ENCODE measurements around the gene SPDYC.

SPDYC gene, protein sequence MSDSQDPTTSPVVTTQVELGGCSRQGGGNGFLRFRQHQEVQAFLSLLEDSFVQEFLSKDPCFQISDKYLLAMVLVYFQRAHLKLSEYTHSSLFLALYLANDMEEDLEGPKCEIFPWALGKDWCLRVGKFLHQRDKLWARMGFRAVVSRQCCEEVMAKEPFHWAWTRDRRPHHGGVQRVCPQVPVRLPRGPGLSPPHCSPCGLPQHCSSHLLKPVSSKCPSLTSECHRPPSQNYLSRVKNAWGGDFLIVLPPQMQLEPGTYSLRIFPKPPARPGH

DNA sequence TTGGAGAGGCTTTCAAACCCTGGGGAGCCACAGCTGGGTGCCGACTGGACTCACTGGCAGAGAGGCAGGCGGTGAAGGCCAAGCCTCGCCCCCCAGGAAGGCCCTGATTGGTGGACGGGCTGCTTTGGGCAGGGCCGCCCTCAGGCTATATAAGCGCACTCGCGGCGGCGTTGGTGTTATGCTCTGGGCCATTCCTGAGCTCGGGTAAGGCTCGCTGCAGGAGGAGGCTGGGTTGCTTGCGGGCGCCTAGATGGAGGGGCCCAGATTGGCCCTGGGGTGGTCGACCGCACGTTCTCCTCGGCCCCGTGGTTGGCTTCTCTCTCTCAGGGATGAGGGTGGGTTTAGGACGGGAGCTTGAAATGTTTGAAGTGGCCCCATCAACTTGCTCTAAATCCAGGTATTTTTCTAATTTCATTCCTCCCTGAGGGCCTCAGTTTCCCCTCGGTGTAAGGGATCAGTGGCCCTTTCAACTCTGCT, at the start of gene SPDYC:
SPDYC (plus strand) TSS at position 176 of the 477 bp plus-strand sequence. CDS start 1,125 bp downstream, outside the sequence.
- DNase-seq (ENCODE audit: insufficient read length, low spot score) (no peak), FAIRE-seq (no peak)

DNA sequence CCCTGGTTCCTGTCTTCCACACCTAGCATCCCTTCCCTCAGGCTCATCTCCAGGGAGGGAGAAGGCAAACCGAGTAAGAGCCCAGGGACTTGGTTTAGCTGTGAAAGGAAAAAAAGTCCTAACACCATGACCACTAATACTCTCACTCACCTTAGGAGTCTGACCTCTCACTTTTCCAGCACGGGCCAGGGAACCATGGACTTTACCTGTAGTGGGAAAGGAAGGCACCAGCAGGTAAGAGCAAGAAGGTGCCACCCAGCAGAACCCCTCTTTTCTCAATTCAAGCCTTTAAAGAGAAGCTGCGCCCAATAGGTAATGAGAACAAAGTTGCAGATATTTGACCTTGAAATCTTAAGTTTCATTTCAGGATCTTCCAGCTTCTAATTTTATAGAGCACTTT, 49.2 kb upstream of the SPDYC start:
- peak; percentile 31 for FAIRE-seq
- DNase-seq (ENCODE audit: insufficient read length, low spot score) = no peak

DNA sequence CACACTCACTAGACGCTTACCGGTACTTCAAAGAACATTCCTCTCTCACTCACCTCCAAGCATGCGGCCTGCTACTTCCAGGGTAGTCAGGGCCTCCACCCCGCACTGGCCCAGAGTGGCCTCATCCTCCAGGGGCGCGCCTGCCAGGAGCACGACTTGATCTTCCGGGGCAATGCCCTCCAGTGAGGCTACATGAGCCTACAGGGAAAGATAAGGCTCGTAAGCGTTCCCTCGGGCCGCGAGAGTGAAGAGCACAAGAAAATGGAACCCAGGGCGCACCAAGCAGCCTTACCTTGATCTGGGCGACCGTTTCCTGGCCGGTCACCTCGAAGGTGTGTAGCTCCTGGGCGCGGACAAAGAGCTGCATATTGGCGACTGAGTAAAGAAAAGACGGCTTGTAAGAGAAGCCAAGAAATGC, 48.6 kb upstream of the SPDYC start:
- DNase-seq (ENCODE audit: insufficient read length, low spot score) (no peak), FAIRE-seq (peak; percentile 69)

GRCh38 chr11:65121865-65122696, 48.0 kb upstream of the SPDYC start, which contains the start of the genes FAU and MRPL49:
TSS of gene FAU (minus strand) at chr11:65122134. CDS start at chr11:65121813, 321 bp downstream.
TSS of gene MRPL49 (plus strand) at chr11:65122321. CDS start at chr11:65122347, 26 bp downstream.
- DNase-seq (ENCODE audit: insufficient read length, low spot score) (peak; percentile 89), FAIRE-seq (peak; percentile 96)

- DNase-seq (ENCODE audit: insufficient read length, low spot score) = no peak
- FAIRE-seq = no peak
Measured at GRCh38 chr11:65124480-65125196, 45.4 kb upstream of the SPDYC start.

GRCh38 chr11:65125197-65126056, 44.6 kb upstream of the SPDYC start:
- no peak for DNase-seq (ENCODE audit: insufficient read length, low spot score)
- FAIRE-seq = no peak

GRCh38 chr11:65126624-65127274, 43.3 kb upstream of the SPDYC start:
- FAIRE-seq (no peak), DNase-seq (ENCODE audit: insufficient read length, low spot score) (no peak)

DNA sequence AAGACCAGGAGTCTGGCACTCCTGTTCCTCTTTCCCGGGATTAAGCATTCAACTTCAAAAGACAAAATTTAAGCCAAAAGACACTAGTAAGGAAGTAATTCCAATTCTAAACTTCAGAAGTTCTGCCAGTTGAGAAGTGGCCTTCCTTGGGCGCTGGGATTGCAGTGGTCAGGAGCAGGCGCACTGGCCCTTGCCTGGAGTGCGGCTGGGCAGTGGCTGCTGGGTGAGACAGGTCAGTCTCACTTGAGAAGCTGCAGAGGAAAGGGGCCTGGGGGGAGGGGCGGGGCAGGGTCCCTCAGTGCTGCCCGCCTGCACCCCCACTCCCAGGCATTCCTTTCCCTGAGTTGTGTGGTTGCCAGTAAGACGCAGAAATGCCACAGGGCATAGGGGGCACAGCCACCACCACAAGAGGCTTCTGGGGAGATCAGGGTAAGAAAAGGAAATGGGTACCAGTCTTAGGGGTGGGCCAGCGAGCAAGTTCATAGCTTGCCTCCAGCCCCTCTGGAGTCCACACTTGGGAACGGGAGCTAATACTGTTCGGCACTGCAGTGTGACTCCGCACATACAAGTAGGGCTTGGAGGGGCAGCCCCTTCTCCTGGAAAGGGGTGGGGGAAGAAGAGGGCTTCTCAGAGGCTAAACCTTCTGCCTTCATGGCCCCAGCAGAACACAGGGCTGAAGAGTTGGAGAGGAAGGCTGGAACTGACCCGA, 42.4 kb upstream of the SPDYC start:
- DNase-seq (ENCODE audit: insufficient read length, low spot score) (no peak), FAIRE-seq (no peak)

DNA sequence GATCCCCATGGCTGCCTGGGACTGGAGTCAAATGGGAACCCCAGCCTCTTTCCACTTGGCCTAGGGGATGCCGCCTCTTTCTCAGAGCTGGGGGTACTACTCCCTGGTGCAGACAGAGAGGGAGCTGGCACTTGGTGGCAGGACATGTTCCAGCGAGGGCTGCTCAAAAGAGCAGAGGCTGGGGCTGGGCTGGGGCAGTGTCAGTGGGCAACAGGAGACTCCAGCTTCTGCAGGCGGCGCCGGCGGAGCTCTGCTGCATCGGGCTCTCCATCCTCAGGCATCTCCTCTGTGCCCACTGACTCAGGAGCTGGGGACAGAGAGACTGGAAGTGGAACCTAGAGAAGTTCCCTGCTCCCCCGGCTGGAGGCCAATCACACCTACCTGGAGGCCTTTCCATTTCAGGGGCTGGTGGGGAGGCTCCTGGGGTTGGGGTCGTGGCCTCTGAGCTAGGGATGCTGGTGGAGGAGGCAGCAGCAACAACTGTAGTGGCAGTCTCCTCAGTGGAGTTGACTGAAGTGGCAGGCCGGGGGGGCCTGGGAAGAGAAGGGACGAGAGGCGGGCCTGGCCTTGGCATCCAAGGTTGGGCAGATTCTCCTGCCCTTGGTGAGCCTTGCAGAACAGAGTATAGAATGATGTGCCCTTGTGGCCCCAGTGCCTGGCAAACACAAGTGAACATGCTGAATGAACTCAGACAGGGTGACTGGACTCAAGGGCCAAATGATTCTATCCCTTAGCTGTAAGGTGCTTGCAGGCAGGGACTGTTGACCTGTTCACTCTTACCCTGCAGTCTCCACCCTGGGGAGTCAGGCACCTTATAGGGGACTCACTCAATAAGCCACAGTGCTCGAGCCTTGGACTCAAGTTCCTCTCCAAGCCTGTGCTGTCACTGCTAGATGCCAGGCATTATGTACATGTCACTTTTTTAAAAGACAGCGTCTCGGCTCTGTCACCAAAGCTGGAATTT, 41.6 kb upstream of the SPDYC start:
- FAIRE-seq (no peak), DNase-seq (ENCODE audit: insufficient read length, low spot score) (no peak)

GRCh38 chr11:65129649-65130441, 40.2 kb upstream of the SPDYC start:
- no peak for FAIRE-seq

DNA sequence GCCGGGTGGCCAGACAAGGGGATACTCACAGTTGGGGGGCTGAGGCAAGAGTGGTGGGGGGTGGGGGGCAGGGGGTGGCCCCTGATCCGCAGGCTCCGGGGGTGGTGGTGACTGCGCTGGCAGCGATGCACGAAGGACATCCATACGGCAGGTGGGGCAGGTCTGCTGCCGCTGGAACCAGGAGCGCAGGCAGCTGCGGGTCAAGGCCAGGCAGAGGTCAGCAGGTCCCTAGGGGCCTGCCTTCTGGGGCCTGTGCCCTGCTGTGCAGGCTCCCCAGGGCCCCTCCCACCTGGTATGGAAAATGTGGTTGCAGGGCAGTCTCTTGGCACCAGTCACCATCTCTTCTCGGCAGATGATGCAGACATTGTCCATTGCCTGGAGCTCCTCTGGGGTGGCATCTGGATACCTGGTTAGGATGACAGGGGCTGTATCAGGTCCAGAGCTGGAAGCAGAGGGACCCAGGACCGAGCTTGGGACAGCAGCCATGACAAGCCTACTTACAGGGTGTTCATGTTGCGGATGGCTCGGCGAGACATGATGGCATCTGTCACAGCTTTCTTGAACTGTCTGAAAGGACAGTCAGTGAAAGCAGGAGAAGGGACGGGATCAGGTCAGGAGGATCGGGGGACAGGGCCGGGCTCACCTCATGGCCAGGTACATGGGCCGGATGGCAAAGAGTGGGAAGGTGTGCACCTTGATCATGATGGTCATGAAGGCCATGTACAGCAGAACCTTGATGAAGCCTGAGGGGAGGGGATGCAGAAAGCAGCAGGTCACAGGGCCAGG, 39.2 kb upstream of the SPDYC start:
- FAIRE-seq (no peak), DNase-seq (ENCODE audit: insufficient read length, low spot score) (no peak)

More at GRCh38 chr11:65129649-65130441, 40.2 kb upstream of the SPDYC start:
- no peak for DNase-seq (ENCODE audit: insufficient read length, low spot score)

- DNase-seq (ENCODE audit: insufficient read length, low spot score) (no peak), FAIRE-seq (no peak)
Measured at GRCh38 chr11:65131417-65131776, 38.6 kb upstream of the SPDYC start.

GRCh38 chr11:65131895-65132237, 38.2 kb upstream of the SPDYC start:
- DNase-seq (ENCODE audit: insufficient read length, low spot score) (no peak), FAIRE-seq (no peak)

DNA sequence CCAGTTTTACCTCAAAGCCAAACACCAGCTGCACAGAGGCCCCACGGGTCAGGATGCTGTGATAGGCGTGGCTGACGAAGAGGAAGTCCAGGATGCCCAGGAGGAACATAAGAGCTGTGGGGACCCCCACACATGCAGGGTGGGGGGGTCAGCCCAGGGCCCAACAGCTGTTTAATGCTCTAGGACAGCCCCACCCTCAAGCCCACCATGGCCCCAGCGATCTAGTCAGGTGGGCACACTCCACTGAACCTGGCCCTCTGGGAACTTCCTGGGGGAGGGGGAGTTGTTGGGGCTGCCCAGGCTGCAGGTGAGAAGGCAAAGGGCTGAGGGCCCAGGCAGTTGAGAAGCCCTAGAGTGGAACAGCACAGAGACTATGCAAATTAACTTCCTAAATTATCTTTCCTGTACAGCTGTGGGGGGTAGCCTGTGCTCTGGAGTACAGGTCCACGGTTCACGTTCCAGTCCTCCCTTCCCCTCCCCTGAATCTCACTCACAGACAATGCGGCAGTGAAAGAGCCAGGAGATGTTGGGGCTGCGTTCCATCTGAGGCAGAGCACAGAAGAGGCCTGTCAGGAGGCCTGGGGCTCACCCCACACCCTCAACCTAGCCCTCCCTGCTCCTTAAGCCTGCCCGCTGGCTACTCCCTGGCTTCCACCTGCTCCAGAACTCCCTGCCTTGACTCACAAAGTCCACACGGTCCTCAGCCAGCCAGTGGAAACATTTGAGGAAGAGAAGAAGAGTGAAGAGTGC, 37.6 kb upstream of the SPDYC start:
- FAIRE-seq (peak; percentile 96), DNase-seq (ENCODE audit: insufficient read length, low spot score) (no peak)

DNA sequence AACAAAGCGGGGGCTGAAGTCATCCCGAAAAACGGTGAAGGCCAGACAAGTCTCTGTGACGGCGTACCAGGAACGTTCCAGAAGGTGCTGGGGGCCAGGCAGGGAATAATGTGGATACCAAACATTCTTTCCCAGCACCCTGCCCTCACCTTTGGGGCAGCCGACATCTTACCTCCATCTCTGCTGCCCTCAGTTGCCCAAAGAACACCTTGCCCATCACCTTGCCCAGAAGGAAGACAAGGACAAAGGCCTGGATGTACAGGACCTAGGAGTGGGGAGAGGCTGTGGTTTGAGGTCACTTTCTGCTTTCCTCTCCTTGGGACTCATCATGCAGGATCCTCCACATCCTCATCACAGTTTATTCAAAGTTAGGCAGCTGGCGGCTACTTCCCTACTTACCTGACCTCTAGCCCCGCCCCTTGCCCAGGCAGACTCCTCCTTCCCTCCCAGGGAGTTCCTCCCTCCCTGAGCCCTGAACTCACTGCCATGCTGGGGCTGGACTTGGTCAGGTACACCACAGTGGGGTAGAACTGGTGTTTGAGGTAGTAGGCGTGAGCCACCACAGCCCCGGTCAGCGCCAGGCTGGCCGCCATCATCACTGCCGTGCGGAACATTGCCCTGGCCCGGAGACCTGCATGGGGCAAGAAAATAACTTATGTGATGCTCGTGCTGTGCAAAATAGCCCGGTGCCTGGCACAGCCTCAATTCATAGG, 36.9 kb upstream of the SPDYC start:
- FAIRE-seq = peak; percentile 94

More for the DNA sequence above, 36.9 kb upstream of the SPDYC start:
- no peak for DNase-seq (ENCODE audit: insufficient read length, low spot score)

All from GM19239 (cell line).